Vagina (tissue), 2 donors: ENCODE data around the gene SNORC.

ENCODE experiments used
- POLR2A ChIP-seq, 2 donors: fragments of 450-650 bp; IDR thresholded peaks; one replicate each; pipeline ENCODE4 v1.6.1; 2017; ENCODE audit warnings: antibody characterized with exemption in 2 of 2, mild to moderate bottlenecking in 2 of 2, moderate library complexity in 2 of 2
- POLR2AphosphoS5 ChIP-seq, 2 donors: sonication (generic); formaldehyde crosslinking; IDR thresholded peaks; one replicate each; pipeline ENCODE4 v1.9.0; 2017; ENCODE audit warnings: antibody characterized with exemption in 2 of 2, mild to moderate bottlenecking in 2 of 2, low read depth in 1 of 2; ENCODE audit not compliant: insufficient read depth in 1 of 2
- TF ChIP-seq, protein P1 (sequence below), 3 experiments: fragments of 450-650 bp in 2 of 3; fragments of 200-600 bp in 1 of 3; sonication (generic) in 1 of 3; IDR thresholded peaks; one replicate each; pipeline ENCODE4 v1.5.1; 2017 to 2019; ENCODE audit warnings: antibody characterized with exemption in 3 of 3, mild to moderate bottlenecking in 2 of 3, moderate library complexity in 2 of 3

DNA sequence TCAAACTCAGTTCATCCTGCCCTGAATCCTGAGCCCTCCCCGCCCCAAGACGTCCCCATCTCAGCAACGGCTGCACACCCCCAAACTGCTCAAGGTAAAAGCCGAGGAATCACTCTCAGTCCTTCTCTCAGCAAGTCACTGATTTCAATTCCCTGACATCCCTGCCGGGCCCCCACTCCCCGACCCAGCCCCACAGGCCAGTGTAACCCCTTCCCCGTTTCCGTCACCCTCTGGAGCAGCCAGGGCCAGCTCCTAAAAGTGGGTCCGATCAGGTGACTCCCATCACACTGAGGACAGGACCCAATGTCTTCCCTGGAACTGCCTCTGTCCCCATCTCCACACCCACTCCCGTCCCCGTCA, 20.5 kb downstream of the SNORC start:
- TF ChIP-seq, protein P1, sequence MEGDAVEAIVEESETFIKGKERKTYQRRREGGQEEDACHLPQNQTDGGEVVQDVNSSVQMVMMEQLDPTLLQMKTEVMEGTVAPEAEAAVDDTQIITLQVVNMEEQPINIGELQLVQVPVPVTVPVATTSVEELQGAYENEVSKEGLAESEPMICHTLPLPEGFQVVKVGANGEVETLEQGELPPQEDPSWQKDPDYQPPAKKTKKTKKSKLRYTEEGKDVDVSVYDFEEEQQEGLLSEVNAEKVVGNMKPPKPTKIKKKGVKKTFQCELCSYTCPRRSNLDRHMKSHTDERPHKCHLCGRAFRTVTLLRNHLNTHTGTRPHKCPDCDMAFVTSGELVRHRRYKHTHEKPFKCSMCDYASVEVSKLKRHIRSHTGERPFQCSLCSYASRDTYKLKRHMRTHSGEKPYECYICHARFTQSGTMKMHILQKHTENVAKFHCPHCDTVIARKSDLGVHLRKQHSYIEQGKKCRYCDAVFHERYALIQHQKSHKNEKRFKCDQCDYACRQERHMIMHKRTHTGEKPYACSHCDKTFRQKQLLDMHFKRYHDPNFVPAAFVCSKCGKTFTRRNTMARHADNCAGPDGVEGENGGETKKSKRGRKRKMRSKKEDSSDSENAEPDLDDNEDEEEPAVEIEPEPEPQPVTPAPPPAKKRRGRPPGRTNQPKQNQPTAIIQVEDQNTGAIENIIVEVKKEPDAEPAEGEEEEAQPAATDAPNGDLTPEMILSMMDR (IDR thresholded peaks at IDR 0.05): no peak
- TF ChIP-seq POLR2A (IDR thresholded peaks at IDR 0.05) (no peak), POLR2AphosphoS5 (IDR thresholded peaks at IDR 0.05; ENCODE audit: insufficient read depth in 1 of 2, low read depth in 1 of 2) (no peak)
